H1 (cell line): ENCODE measurements around the gene COL20A1.

Experiments used
- CTCF ChIP-seq, 3 experiments: IDR thresholded peaks; 1 replicate in 2 of 3; 2 replicates in 1 of 3; pipeline versions ENCODE4 v1.5.1 to v1.6.1; 2011; ENCODE audit warnings: low read length in 3 of 3, mild to moderate bottlenecking in 3 of 3, inconsistent platforms in 2 of 3, low read depth in 1 of 3, moderate library complexity in 1 of 3; ENCODE audit not compliant: insufficient read depth in 1 of 3; ENCODE audit errors: control extremely low read depth in 1 of 3
- KDM5A ChIP-seq: fragments of 200-600 bp; IDR thresholded peaks from 2 replicates; pipeline ENCODE4 v1.7.1; 2012; ENCODE audit warnings: mild to moderate bottlenecking, low read length, inconsistent platforms, mixed read lengths
- POLR2AphosphoS5 ChIP-seq: IDR thresholded peaks from 2 replicates; pipeline ENCODE4 v1.6.1; 2011; ENCODE audit warnings: low read depth, low read length
- SAP30 ChIP-seq: fragments of 300-600 bp; sonication (generic); IDR thresholded peaks from 2 replicates; pipeline ENCODE4 v1.7.1; 2012; ENCODE audit warnings: low read length, moderate library complexity, mild to moderate bottlenecking, inconsistent platforms; ENCODE audit not compliant: insufficient read depth, insufficient replicate concordance
- ZNF274 ChIP-seq: IDR thresholded peaks from 2 replicates; pipeline ENCODE4 v1.7.0; 2012; ENCODE audit warnings: low read length, borderline replicate concordance; ENCODE audit errors: extremely low read depth

GRCh38 chr20:63270606-63271325 is 22.2 kb upstream of the COL20A1 start:
- TF ChIP-seq SAP30 (no peak), ZNF274 (no peak), CTCF (IDR thresholded peaks at IDR 0.05; ENCODE audit: control extremely low read depth in 1 of 3, insufficient read depth in 1 of 3, low read depth in 1 of 3, low read length in 3 of 3) (no peak), POLR2AphosphoS5 (no peak), KDM5A (no peak)
